ENCODE measurements around the gene FHIT. TPM values are rescaled to one million over a fixed set of nuclear protein-coding genes. Genes with fewer than 3 reads are reported as not detected.

FHIT gene
- total and polyA plus RNA-seq, 2 donors from 2014 or later: 20.2 to 61.2 TPM

DNA sequence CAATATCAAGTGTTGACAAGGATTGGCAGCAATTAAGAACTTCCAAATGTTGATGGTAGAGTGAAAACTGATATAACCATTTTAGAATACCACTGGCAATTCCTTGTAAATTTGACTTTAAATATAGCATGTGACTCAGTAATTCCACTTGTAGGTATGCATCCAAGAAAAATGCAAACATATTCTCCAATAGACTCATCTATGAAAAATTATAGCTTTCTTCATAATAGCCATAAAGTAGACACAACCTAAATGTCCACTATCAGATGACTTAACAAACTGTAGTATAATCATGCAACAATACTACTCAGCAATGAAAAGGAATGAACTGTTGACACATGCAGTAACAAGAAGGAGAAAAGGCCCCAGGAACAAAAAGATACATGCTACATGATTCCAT lies 988.1 kb downstream of the FHIT start:
- Histone ChIP-seq H3K4me1 (ENCODE audit: control insufficient read depth in 2 of 3, insufficient read depth in 2 of 3, low read depth in 1 of 3, low read length in 3 of 3) (no peaks in the 10 kb centered on the region), H3K36me3 (ENCODE audit: control insufficient read depth in 2 of 3, insufficient read depth in 3 of 3, low read length in 3 of 3) (no peaks in the 10 kb centered on the region), H3K27ac (ENCODE audit: low read depth in 2 of 2, low read length in 2 of 2) (no peak overlapping the region), H3K9me3 (ENCODE audit: control insufficient read depth in 2 of 3, insufficient read depth in 1 of 3, low read length in 3 of 3) (peaks cover 0 to 5% (median 0%) of the 10 kb centered on the region in 3 donors), H3K9ac (ENCODE audit: low read length in 3 of 3) (no peak overlapping the region), H3K4me3 (ENCODE audit: low read length in 3 of 3) (no peak overlapping the region), H3K27me3 (ENCODE audit: control insufficient read depth, insufficient read depth, low read length) (no peaks in the 10 kb centered on the region)
- intact Hi-C loops (cut with DNase I): no loop called here
- DNase-seq (no peak), FAIRE-seq (no peak)
- TF ChIP-seq, protein P1, sequence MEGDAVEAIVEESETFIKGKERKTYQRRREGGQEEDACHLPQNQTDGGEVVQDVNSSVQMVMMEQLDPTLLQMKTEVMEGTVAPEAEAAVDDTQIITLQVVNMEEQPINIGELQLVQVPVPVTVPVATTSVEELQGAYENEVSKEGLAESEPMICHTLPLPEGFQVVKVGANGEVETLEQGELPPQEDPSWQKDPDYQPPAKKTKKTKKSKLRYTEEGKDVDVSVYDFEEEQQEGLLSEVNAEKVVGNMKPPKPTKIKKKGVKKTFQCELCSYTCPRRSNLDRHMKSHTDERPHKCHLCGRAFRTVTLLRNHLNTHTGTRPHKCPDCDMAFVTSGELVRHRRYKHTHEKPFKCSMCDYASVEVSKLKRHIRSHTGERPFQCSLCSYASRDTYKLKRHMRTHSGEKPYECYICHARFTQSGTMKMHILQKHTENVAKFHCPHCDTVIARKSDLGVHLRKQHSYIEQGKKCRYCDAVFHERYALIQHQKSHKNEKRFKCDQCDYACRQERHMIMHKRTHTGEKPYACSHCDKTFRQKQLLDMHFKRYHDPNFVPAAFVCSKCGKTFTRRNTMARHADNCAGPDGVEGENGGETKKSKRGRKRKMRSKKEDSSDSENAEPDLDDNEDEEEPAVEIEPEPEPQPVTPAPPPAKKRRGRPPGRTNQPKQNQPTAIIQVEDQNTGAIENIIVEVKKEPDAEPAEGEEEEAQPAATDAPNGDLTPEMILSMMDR (IDR thresholded peaks at IDR 0.05; ENCODE audit: borderline replicate concordance, extremely low read depth, insufficient read depth): no peak

DNA sequence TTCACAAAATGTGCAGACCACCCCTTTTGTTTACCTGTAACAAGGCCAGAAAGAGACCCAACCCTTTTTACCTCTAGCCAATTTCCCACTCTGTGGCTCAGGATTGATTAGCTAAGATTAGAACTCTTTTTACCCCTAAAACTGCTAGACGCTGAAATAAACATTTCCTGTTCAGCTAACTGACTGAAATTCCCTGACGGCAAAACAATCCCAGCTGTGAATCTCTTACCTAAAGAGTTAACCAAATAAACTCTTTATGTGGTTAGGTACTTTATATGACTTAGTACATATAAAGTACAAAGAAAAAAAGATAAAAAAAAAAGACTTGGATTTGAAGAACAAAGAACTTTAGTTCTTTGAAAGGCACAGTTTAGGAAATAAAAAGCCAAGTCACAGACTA lies 988.7 kb downstream of the FHIT start:
- H3K9me3 ChIP-seq (ENCODE audit: control insufficient read depth in 2 of 3, insufficient read depth in 1 of 3, low read length in 3 of 3): peaks cover 0 to 5% (median 0%) of the 10 kb centered on the region in 3 donors
- no peaks in the 10 kb centered on the region for H3K36me3 ChIP-seq (ENCODE audit: control insufficient read depth in 2 of 3, insufficient read depth in 3 of 3, low read length in 3 of 3)
- intact Hi-C loops (cut with DNase I): no loop called here
- no peak overlapping the region for H3K9ac ChIP-seq (ENCODE audit: low read length in 3 of 3)
- FAIRE-seq (no peak), DNase-seq (no peak)
- no peak overlapping the region for H3K27ac ChIP-seq (ENCODE audit: low read depth in 2 of 2, low read length in 2 of 2)
- no peak overlapping the region for H3K4me3 ChIP-seq (ENCODE audit: low read length in 3 of 3)
- TF ChIP-seq, protein P1 (IDR thresholded peaks at IDR 0.05; ENCODE audit: borderline replicate concordance, extremely low read depth, insufficient read depth): no peak
- no peaks in the 10 kb centered on the region for H3K4me1 ChIP-seq (ENCODE audit: control insufficient read depth in 2 of 3, insufficient read depth in 2 of 3, low read depth in 1 of 3, low read length in 3 of 3)
- H3K27me3 ChIP-seq (ENCODE audit: control insufficient read depth, insufficient read depth, low read length): no peaks in the 10 kb centered on the region

DNA sequence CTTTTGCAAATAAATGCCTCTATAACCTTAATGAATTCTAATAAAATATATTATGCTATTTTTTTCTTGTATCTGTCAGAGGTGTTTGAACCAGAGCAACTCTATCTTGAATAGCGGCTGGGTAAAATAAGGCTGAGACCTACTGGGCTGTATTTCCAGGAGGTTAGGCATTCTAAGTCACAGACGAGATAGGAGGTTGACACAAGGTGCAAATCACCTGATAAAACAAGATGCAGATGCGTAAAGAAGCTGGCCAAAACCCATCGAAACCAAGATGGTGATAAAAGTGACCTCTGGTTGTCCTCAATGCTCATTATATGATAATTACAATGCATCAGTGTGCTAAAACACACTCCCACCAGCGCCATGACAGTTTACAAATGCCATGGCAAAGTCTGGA lies 990.7 kb downstream of the FHIT start:
- intact Hi-C loops (cut with DNase I): no loop called here
- no peaks in the 10 kb centered on the region for H3K36me3 ChIP-seq (ENCODE audit: control insufficient read depth in 2 of 3, insufficient read depth in 3 of 3, low read length in 3 of 3)
- no peak overlapping the region for H3K9ac ChIP-seq (ENCODE audit: low read length in 3 of 3)
- H3K9me3 ChIP-seq (ENCODE audit: control insufficient read depth in 2 of 3, insufficient read depth in 1 of 3, low read length in 3 of 3): peaks cover 0 to 5% (median 0%) of the 10 kb centered on the region in 3 donors
- FAIRE-seq (no peak), DNase-seq (no peak)
- TF ChIP-seq, protein P1 (IDR thresholded peaks at IDR 0.05; ENCODE audit: borderline replicate concordance, extremely low read depth, insufficient read depth): no peak
- H3K27me3 ChIP-seq (ENCODE audit: control insufficient read depth, insufficient read depth, low read length): no peaks in the 10 kb centered on the region
- no peak overlapping the region for H3K27ac ChIP-seq (ENCODE audit: low read depth in 2 of 2, low read length in 2 of 2)
- H3K4me3 ChIP-seq (ENCODE audit: low read length in 3 of 3): no peak overlapping the region
- no peaks in the 10 kb centered on the region for H3K4me1 ChIP-seq (ENCODE audit: control insufficient read depth in 2 of 3, insufficient read depth in 2 of 3, low read depth in 1 of 3, low read length in 3 of 3)

DNA sequence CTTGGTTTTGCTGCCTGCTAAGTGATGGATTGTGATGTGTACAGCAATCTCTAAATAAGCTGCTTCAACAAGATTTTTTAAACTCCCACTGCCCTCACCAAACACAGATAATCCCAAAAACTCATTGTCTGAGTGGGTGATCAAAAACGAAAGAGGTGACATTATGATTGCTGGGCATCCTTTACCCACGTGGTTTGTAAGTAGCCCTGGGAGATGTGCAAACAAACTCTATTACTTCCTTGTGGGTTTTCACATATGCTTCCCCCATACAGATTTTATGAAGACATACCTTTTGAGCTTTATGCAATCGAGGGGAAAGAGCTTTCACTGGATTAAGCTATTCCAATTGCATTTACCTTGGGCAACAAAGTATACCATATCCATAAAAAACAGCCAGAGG lies 1000.4 kb downstream of the FHIT start:
- no peak overlapping the region for H3K9ac ChIP-seq (ENCODE audit: low read length in 3 of 3)
- intact Hi-C loops (cut with DNase I): no loop called here
- H3K27me3 ChIP-seq (ENCODE audit: control insufficient read depth, insufficient read depth, low read length): no peaks in the 10 kb centered on the region
- DNase-seq (no peak), FAIRE-seq (no peak)
- H3K36me3 ChIP-seq (ENCODE audit: control insufficient read depth in 2 of 3, insufficient read depth in 3 of 3, low read length in 3 of 3): no peaks in the 10 kb centered on the region
- H3K9me3 ChIP-seq (ENCODE audit: control insufficient read depth in 2 of 3, insufficient read depth in 1 of 3, low read length in 3 of 3): no peaks in the 10 kb centered on the region
- H3K27ac ChIP-seq (ENCODE audit: low read depth in 2 of 2, low read length in 2 of 2): no peak overlapping the region
- no peak overlapping the region for H3K4me3 ChIP-seq (ENCODE audit: low read length in 3 of 3)
- H3K4me1 ChIP-seq (ENCODE audit: control insufficient read depth in 2 of 3, insufficient read depth in 2 of 3, low read depth in 1 of 3, low read length in 3 of 3): no peaks in the 10 kb centered on the region
- TF ChIP-seq, protein P1 (IDR thresholded peaks at IDR 0.05; ENCODE audit: borderline replicate concordance, extremely low read depth, insufficient read depth): no peak

Data from kidney (tissue), 14 donors.